Measurements from ENCODE around the gene BHLHE23. TPM values are rescaled to one million over a fixed set of nuclear protein-coding genes. Genes with fewer than 3 reads are reported as not detected.

BHLHE23 gene
- total RNA-seq, 1 experiment from 2014 or later = not detected

DNA sequence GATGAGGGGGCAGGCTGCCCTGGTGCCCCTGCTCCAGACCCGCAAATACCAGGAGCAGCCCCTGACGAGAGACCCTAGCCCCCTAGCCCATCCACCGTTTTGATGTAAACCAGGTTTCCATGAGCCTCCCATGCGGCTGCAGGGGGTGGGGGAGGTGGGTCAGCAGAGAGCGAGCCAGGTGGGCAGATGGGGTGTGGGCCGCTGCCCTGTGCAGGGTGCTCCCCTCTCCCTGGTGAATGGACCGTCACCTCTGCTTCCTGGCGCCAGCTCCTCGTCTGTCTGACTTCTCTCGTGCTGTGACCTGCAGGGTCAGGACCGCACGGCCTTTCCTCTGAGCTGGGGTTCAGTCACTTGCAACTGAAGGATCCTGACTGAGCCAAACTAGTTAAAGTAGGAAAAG, 15.7 kb upstream of the BHLHE23 start:
- no peak overlapping the region for H3K27ac Mint-ChIP-seq (ENCODE audit: unreplicated experiment)
- no peak for DNase-seq
- no peaks in the 10 kb centered on the region for H3K9me3 Mint-ChIP-seq (ENCODE audit: low read depth, unreplicated experiment)
- H3K36me3 Mint-ChIP-seq (ENCODE audit: insufficient read depth, unreplicated experiment) = no peaks in the 10 kb centered on the region
- BruUV-seq (replicated peaks) = no TSS peak
- H3K4me1 Mint-ChIP-seq (ENCODE audit: low read depth, unreplicated experiment) = peaks cover 15% of the 10 kb centered on the region
- CTCF ChIA-PET = interaction anchor here (0.5 kb wide), 1 partner anchor 27 kb away, joined by 3 read pairs; no protein-coding TSS in a partner anchor
- TF ChIP-seq, protein P1, sequence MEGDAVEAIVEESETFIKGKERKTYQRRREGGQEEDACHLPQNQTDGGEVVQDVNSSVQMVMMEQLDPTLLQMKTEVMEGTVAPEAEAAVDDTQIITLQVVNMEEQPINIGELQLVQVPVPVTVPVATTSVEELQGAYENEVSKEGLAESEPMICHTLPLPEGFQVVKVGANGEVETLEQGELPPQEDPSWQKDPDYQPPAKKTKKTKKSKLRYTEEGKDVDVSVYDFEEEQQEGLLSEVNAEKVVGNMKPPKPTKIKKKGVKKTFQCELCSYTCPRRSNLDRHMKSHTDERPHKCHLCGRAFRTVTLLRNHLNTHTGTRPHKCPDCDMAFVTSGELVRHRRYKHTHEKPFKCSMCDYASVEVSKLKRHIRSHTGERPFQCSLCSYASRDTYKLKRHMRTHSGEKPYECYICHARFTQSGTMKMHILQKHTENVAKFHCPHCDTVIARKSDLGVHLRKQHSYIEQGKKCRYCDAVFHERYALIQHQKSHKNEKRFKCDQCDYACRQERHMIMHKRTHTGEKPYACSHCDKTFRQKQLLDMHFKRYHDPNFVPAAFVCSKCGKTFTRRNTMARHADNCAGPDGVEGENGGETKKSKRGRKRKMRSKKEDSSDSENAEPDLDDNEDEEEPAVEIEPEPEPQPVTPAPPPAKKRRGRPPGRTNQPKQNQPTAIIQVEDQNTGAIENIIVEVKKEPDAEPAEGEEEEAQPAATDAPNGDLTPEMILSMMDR (IDR thresholded peaks at IDR 0.05; ENCODE audit: unreplicated experiment) = no peak
- intact Hi-C loops (cut with micrococcal nuclease; ENCODE audit: unreplicated experiment) = no loop called here
- peaks cover 100% of the 10 kb centered on the region for H3K27me3 Mint-ChIP-seq (ENCODE audit: unreplicated experiment)
- no peak overlapping the region for H3K4me3 Mint-ChIP-seq (ENCODE audit: low read depth, unreplicated experiment)

- H3K36me3 Mint-ChIP-seq (ENCODE audit: insufficient read depth, unreplicated experiment) = no peaks in the 10 kb centered on the region
- intact Hi-C loops (cut with micrococcal nuclease; ENCODE audit: unreplicated experiment) = no loop called here
- no peak overlapping the region for H3K27ac Mint-ChIP-seq (ENCODE audit: unreplicated experiment)
- BruUV-seq (replicated peaks) = no TSS peak
- CTCF ChIA-PET = no interaction called here
- H3K27me3 Mint-ChIP-seq (ENCODE audit: unreplicated experiment) = peaks cover 100% of the 10 kb centered on the region
- no peaks in the 10 kb centered on the region for H3K9me3 Mint-ChIP-seq (ENCODE audit: low read depth, unreplicated experiment)
- H3K4me1 Mint-ChIP-seq (ENCODE audit: low read depth, unreplicated experiment) = peaks cover 15% of the 10 kb centered on the region
- TF ChIP-seq, protein P1 (IDR thresholded peaks at IDR 0.05; ENCODE audit: unreplicated experiment) = no peak
- DNase-seq = no peak
- no peak overlapping the region for H3K4me3 Mint-ChIP-seq (ENCODE audit: low read depth, unreplicated experiment)
These were observed 14.9 kb upstream of the BHLHE23 start for GRCh38 chr20:63021356-63022321.

DNA sequence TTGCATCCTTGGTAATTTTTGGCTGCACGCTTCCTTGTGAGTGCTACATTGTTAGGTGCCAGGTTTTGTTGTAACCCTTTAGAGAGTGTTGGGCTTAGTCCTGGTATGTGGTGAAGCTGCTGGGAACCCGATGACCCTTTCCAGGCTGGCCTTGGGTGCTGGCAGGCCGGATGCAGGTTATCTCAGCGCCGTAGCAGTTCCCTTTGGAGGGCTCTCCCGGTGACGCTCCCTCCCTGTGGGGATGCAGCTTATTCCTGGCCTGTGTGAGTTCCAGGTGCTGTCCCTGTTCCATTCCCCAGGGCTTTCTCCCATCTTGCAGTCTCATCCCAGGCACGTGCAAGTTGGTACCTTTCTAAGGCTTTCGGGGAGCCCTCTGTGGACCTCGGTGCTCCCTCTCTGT, 13.9 kb upstream of the BHLHE23 start:
- DNase-seq = no peak
- BruUV-seq (replicated peaks) = no TSS peak

GRCh38 chr20:63017826-63018411, 11.2 kb upstream of the BHLHE23 start:
- BruUV-seq (replicated peaks) = no TSS peak
- CTCF ChIA-PET = no interaction called here
- Mint-ChIP-seq H3K9me3 (ENCODE audit: low read depth, unreplicated experiment) (no peaks in the 10 kb centered on the region), H3K36me3 (ENCODE audit: insufficient read depth, unreplicated experiment) (no peaks in the 10 kb centered on the region), H3K4me3 (ENCODE audit: low read depth, unreplicated experiment) (no peak overlapping the region), H3K27ac (ENCODE audit: unreplicated experiment) (no peak overlapping the region), H3K4me1 (ENCODE audit: low read depth, unreplicated experiment) (peaks cover 7% of the 10 kb centered on the region), H3K27me3 (ENCODE audit: unreplicated experiment) (peaks cover 100% of the 10 kb centered on the region)
- no peak for DNase-seq
- intact Hi-C loops (cut with micrococcal nuclease; ENCODE audit: unreplicated experiment) = no loop called here
- TF ChIP-seq, protein P1 (IDR thresholded peaks at IDR 0.05; ENCODE audit: unreplicated experiment) = no peak

More for the DNA sequence above, 13.9 kb upstream of the BHLHE23 start:
- H3K27ac Mint-ChIP-seq (ENCODE audit: unreplicated experiment) = no peak overlapping the region
- no peaks in the 10 kb centered on the region for H3K36me3 Mint-ChIP-seq (ENCODE audit: insufficient read depth, unreplicated experiment)
- CTCF ChIA-PET = no interaction called here
- peaks cover 100% of the 10 kb centered on the region for H3K27me3 Mint-ChIP-seq (ENCODE audit: unreplicated experiment)
- TF ChIP-seq, protein P1 (IDR thresholded peaks at IDR 0.05; ENCODE audit: unreplicated experiment) = no peak
- intact Hi-C loops (cut with micrococcal nuclease; ENCODE audit: unreplicated experiment) = no loop called here
- H3K4me3 Mint-ChIP-seq (ENCODE audit: low read depth, unreplicated experiment) = no peak overlapping the region
- H3K9me3 Mint-ChIP-seq (ENCODE audit: low read depth, unreplicated experiment) = no peaks in the 10 kb centered on the region
- peaks cover 11% of the 10 kb centered on the region for H3K4me1 Mint-ChIP-seq (ENCODE audit: low read depth, unreplicated experiment)
